Measurements from ENCODE around the gene UBE2M. TPM values are rescaled to one million over a fixed set of nuclear protein-coding genes. Genes with fewer than 3 reads are reported as not detected.
"Not testable (repeated sequence)": the region's sequence is repeated elsewhere in the genome, so short reads cannot be mapped to it uniquely, and the experiment has no call there.

The UBE2M gene
- total RNA-seq, 2 donors from 2014 or later: 30.9 to 38.8 TPM

DNA sequence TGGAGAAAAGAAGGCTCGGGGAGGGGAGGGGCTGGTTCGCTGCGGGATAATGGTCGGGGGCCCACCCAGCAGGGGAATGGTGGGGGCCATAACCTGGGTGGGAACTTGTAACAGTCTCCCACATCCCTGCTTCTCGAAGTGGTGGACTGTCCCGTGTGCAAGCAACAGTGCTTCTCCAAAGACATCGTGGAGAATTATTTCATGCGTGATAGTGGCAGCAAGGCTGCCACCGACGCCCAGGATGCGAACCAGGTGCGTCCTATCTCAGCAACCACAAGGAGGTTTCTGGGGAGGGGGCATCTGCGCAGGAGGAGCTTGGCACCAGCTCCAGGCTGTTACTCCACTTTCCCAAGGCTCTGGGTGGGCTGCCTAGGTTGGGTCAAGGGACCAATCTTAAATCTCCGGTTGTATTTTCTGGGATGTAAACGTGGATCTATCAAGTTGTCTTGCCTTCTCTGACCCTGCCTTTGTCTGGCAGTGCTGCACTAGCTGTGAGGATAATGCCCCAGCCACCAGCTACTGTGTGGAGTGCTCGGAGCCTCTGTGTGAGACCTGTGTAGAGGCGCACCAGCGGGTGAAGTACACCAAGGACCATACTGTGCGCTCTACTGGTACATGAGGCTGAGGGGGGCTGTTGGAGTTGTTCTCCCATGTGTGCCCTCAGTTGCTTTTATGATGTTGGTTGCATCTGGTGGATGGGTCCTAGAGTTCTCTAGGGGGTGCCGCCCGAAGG is 13.0 kb downstream of the UBE2M start:
- DNase-seq (ENCODE audit: low spot score): no peak
- H3K4me1 ChIP-seq: peaks cover 0 to 32% of the 10 kb centered on the region in 2 donors
- TF ChIP-seq, protein P1, sequence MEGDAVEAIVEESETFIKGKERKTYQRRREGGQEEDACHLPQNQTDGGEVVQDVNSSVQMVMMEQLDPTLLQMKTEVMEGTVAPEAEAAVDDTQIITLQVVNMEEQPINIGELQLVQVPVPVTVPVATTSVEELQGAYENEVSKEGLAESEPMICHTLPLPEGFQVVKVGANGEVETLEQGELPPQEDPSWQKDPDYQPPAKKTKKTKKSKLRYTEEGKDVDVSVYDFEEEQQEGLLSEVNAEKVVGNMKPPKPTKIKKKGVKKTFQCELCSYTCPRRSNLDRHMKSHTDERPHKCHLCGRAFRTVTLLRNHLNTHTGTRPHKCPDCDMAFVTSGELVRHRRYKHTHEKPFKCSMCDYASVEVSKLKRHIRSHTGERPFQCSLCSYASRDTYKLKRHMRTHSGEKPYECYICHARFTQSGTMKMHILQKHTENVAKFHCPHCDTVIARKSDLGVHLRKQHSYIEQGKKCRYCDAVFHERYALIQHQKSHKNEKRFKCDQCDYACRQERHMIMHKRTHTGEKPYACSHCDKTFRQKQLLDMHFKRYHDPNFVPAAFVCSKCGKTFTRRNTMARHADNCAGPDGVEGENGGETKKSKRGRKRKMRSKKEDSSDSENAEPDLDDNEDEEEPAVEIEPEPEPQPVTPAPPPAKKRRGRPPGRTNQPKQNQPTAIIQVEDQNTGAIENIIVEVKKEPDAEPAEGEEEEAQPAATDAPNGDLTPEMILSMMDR (IDR thresholded peaks at IDR 0.05): no peak
- H3K4me3 ChIP-seq: peak overlapping the region; percentile 89 to 95
- no peaks in the 10 kb centered on the region for H3K27me3 ChIP-seq
- H3K27ac ChIP-seq: peak overlapping the region in 1 of 2 donors; percentile 80
- no peaks in the 10 kb centered on the region for H3K9me3 ChIP-seq
- H3K36me3 ChIP-seq: peaks cover 42% of the 10 kb centered on the region

DNA sequence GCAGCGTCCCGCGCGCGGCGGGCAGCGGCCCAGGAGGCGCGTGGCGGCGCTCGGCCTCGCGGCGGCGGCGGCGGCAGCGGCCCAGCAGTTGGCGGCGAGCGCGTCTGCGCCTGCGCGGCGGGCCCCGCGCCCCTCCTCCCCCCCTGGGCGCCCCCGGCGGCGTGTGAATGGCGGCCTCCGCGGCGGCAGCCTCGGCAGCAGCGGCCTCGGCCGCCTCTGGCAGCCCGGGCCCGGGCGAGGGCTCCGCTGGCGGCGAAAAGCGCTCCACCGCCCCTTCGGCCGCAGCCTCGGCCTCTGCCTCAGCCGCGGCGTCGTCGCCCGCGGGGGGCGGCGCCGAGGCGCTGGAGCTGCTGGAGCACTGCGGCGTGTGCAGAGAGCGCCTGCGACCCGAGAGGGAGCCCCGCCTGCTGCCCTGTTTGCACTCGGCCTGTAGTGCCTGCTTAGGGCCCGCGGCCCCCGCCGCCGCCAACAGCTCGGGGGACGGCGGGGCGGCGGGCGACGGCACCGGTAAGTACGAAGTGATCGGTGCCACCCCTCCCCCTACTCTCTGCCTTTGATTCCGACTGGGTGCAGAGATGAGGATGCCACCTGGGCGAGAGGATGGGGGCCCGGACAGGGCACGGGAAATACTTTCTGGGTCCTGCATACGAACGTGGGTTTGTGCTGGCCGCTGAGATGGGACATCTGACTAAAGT is 13.7 kb downstream of the UBE2M start:
- TF ChIP-seq, protein P1 (IDR thresholded peaks at IDR 0.05): no peak
- no peaks in the 10 kb centered on the region for H3K9me3 ChIP-seq
- peak overlapping the region; percentile 89 to 95 for H3K4me3 ChIP-seq
- peaks cover 34% of the 10 kb centered on the region for H3K36me3 ChIP-seq
- no peak for DNase-seq (ENCODE audit: low spot score)
- H3K27me3 ChIP-seq: no peaks in the 10 kb centered on the region
- H3K4me1 ChIP-seq: peaks cover 0 to 32% of the 10 kb centered on the region in 2 donors
- H3K27ac ChIP-seq: peak overlapping the region; percentile 86 to 90

DNA sequence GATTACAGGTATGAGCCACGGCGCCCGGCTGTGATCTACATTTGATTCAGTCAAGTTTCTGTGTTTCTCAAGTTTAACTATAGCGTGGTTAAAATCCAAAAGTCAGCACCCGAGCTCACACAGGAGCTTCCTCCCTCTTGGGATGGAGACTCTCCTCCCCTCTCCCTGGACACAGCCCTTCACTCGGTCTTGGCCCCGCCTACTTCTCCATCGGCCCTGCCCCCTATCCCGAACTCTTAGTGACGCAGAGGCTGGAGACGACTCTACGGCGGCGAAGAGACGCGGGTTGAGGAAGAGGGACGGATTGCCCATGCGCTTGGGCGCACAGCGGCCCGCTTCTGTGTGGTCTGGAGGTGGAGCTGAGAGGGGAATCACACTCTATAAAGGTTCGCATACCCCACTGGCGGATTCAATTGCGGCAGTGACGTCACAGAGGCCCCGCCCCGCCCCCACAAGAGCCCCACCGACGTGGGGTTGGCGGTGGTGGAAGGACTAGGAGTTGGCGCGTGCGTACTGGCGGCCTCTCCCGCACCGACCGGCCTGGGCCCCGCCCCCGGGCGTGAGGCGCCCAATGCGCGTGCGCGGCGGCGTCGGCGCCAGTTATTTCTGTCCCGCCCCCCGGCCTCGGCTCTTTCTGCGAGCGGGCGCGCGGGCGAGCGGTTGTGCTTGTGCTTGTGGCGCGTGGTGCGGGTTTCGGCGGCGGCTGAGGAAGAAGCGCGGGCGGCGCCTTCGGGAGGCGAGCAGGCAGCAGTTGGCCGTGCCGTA is 14.4 kb downstream of the UBE2M start, which contains the start of gene TRIM28:
TSS of gene TRIM28 (plus strand) at position 239 of the 765 bp plus-strand sequence. CDS start 694 bp downstream, outside the sequence.
- Histone ChIP-seq H3K4me3 (peak within 1 kb of the TSS; percentile 89 to 95), H3K27ac (peak within 1 kb of the TSS; percentile 86 to 90)

DNA sequence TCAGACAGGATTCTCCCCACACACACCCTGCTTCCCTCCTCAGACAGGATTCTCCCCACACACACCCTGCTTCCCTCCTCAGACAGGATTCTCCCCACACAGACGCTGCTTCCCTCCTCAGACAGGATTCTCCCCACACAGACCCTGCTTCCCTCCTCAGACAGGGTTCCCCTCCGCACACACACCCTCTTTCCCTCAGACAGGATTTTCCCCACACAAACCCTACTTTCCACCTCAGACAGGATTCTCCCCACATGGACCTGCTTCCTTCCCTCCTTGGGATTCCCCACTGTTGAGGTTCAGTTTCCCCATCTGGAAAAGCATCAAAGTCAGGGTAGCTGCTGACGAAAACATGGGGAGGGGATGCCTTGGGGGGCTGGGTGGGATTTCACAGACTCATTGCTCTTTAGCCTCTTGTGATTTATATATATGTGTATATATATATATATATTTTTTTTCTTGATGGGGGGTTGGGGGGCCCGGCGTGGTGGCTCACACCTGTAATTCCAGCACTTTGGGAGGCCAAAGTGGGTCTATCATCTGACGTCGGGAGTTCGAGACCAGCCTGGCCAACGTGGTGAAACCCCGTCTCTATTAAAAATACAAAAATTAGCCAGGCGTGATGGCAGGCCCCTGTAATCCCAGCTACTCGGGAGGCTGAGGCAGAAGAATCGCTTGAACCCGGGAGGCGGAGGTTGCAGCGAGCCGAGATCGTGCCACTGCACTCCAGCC is 15.6 kb downstream of the UBE2M start:
- H3K27me3 ChIP-seq; DNase-seq (ENCODE audit: low spot score); H3K9me3 ChIP-seq: not testable (repeated sequence)
- Histone ChIP-seq H3K4me1 (peaks cover 0 to 43% of the 10 kb centered on the region in 2 donors), H3K4me3 (peak overlapping the region; percentile 89 to 95), H3K27ac (peak overlapping the region; percentile 86 to 90), H3K36me3 (peaks cover 15% of the 10 kb centered on the region)

More for the DNA sequence above, 14.4 kb downstream of the UBE2M start, which contains the start of gene TRIM28:
- DNase-seq (ENCODE audit: low spot score): peak; percentile 98
- Histone ChIP-seq H3K36me3 (peaks cover 27% of the 10 kb centered on the region), H3K4me1 (peaks cover 0 to 32% of the 10 kb centered on the region in 2 donors), H3K9me3 (no peaks in the 10 kb centered on the region), H3K27me3 (no peaks in the 10 kb centered on the region)
- TF ChIP-seq, protein P1 (IDR thresholded peaks at IDR 0.05): no peak

DNA sequence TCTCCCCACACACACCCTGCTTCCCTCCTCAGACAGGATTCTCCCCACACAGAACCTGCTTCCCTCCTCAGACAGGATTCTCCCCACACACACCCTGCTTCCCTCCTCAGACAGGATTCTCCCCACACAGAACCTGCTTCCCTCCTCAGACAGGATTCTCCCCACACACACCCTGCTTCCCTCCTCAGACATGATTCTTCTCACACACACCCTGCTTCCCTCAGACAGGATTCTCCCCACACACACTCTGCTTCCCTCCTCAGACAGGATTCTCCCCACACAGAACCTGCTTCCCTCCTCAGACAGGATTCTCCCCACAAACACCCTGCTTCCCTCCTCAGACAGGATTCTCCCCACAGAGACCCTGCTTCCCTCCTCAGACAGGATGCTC is 19.2 kb downstream of the UBE2M start:
- not testable (repeated sequence) for H3K9me3 ChIP-seq; H3K36me3 ChIP-seq; H3K4me3 ChIP-seq; H3K27ac ChIP-seq; H3K27me3 ChIP-seq; DNase-seq (ENCODE audit: low spot score)
- H3K4me1 ChIP-seq: peaks cover 0 to 17% of the 10 kb centered on the region in 2 donors
